Fibroblast of lung (primary cell): ENCODE results near the gene SRP72.

ENCODE experiments used
- CTCF ChIP-seq, 2 donors: IDR thresholded peaks in 1 of 2; conservative IDR thresholded peaks in 1 of 2; 1 replicate in 1 of 2; 2 replicates in 1 of 2; pipeline ENCODE4 v1.5.1; 2011 to 2012; ENCODE audit warnings: low read length in 2 of 2, control low read depth in 1 of 2, inconsistent platforms in 1 of 2, low read depth in 1 of 2, mild to moderate bottlenecking in 1 of 2
- EZH2 ChIP-seq: IDR thresholded peaks from 2 replicates; pipeline ENCODE4 v1.5.1; 2012; ENCODE audit warnings: low read length, control low read depth, mild to moderate bottlenecking; ENCODE audit errors: missing control alignments

DNA sequence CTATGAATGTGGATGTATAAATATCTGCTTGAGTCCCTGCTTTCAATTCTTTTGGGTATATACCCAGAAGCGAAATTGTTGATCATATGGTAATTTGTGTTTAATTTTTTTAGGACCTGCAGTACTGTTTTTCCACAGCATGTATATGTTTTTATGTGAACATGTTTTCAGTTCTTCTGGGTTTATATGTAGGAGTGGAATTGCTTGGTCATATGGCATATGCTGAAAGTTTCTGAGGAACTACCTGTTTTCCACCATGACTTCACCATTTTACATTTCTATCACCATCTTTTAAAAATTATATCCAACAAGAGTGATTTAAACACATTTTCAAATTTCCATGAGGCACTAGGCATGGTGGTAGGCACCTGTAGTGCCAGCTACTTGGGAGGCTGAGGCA lies 40.2 kb upstream of the SRP72 start:
- TF ChIP-seq CTCF (conservative IDR thresholded peaks at IDR 0.05 in 1 of 2, IDR thresholded peaks at IDR 0.05 in 1 of 2; ENCODE audit: low read depth in 1 of 2, low read length in 2 of 2), result no peak
- TF ChIP-seq EZH2, result no peak
